HUES48 (cell line): ENCODE data around the gene DDX42.
"Not testable (repeated sequence)": the region's sequence is repeated elsewhere in the genome, so short reads cannot be mapped to it uniquely, and the experiment has no call there.

Source experiments
- H3K27ac ChIP-seq: one replicate; pipeline ENCODE4 v1.7.0; 2013; ENCODE audit warnings: low read depth, low read length, inconsistent platforms
- H3K27me3 ChIP-seq: 2 replicates; pipeline ENCODE4 v1.6.1; 2013; ENCODE audit warnings: mild to moderate bottlenecking, low read length; ENCODE audit not compliant: control insufficient read depth, insufficient read depth
- H3K36me3 ChIP-seq: 2 replicates; pipeline ENCODE4 v1.6.1; 2013; ENCODE audit warnings: low read length; ENCODE audit not compliant: control insufficient read depth, insufficient read depth
- H3K4me1 ChIP-seq: 2 replicates; pipeline ENCODE4 v1.6.1; 2013; ENCODE audit warnings: mild to moderate bottlenecking, low read length; ENCODE audit not compliant: control insufficient read depth, insufficient read depth
- H3K4me3 ChIP-seq: 2 replicates; pipeline ENCODE4 v1.5.1; 2013; ENCODE audit warnings: mild to moderate bottlenecking, low read depth, low read length
- H3K9ac ChIP-seq: 2 replicates; pipeline ENCODE4 v1.6.1; 2013; ENCODE audit warnings: mild to moderate bottlenecking, low read depth, low read length, moderate library complexity
- H3K9me3 ChIP-seq: 2 replicates; pipeline ENCODE4 v1.6.1; 2013; ENCODE audit warnings: low read length; ENCODE audit not compliant: control insufficient read depth, insufficient read depth

DDX42 gene

GRCh38 chr17:63853260-63853659 lies 79.3 kb downstream of the DDX42 start:
- Histone ChIP-seq H3K36me3 (no peaks in the 10 kb centered on the region), H3K27ac (no peak overlapping the region), H3K4me3 (no peak overlapping the region), H3K9ac (no peak overlapping the region), H3K9me3 (no peaks in the 10 kb centered on the region), H3K27me3 (peaks cover 12% of the 10 kb centered on the region), H3K4me1 (no peaks in the 10 kb centered on the region)

GRCh38 chr17:63854709-63855108 lies 80.7 kb downstream of the DDX42 start:
- Histone ChIP-seq H3K9ac (no peak overlapping the region), H3K4me3 (no peak overlapping the region), H3K9me3 (no peaks in the 10 kb centered on the region), H3K4me1 (no peaks in the 10 kb centered on the region), H3K36me3 (no peaks in the 10 kb centered on the region), H3K27me3 (peaks cover 3% of the 10 kb centered on the region; the same call in 1 of the 2 replicates), H3K27ac (no peak overlapping the region)

GRCh38 chr17:63855185-63855584 lies 81.2 kb downstream of the DDX42 start:
- Histone ChIP-seq H3K27ac (no peak overlapping the region), H3K9me3 (no peaks in the 10 kb centered on the region), H3K9ac (no peak overlapping the region), H3K27me3 (no peaks in the 10 kb centered on the region), H3K4me1 (no peaks in the 10 kb centered on the region), H3K36me3 (no peaks in the 10 kb centered on the region), H3K4me3 (no peak overlapping the region)

- H3K4me1 ChIP-seq, H3K9me3 ChIP-seq, H3K27me3 ChIP-seq, H3K4me3 ChIP-seq, H3K9ac ChIP-seq, H3K27ac ChIP-seq, H3K36me3 ChIP-seq: not testable (repeated sequence)
Observed at GRCh38 chr17:63856425-63856824, 82.5 kb downstream of the DDX42 start.

GRCh38 chr17:63859257-63859656 lies 85.3 kb downstream of the DDX42 start:
- Histone ChIP-seq H3K27ac (no peak overlapping the region), H3K27me3 (no peaks in the 10 kb centered on the region), H3K4me1 (no peaks in the 10 kb centered on the region), H3K9me3 (no peaks in the 10 kb centered on the region), H3K9ac (no peak overlapping the region), H3K36me3 (no peaks in the 10 kb centered on the region), H3K4me3 (no peak overlapping the region)

GRCh38 chr17:63866625-63867024 lies 92.7 kb downstream of the DDX42 start:
- not testable (repeated sequence) for H3K9me3 ChIP-seq, H3K4me3 ChIP-seq, H3K4me1 ChIP-seq, H3K36me3 ChIP-seq, H3K27me3 ChIP-seq, H3K27ac ChIP-seq, H3K9ac ChIP-seq
